Esophagus squamous epithelium (tissue), 4 donors: ENCODE data around the gene FNBP1.

Experiments used
- POLR2A ChIP-seq, 4 donors: fragments of 450-650 bp; IDR thresholded peaks; one replicate each; pipeline ENCODE4 v1.6.1; 2017; ENCODE audit warnings: antibody characterized with exemption in 4 of 4, mild to moderate bottlenecking in 4 of 4, moderate library complexity in 3 of 4
- TF ChIP-seq, protein P1 (sequence below), 6 experiments: fragments of 450-650 bp in 4 of 6; fragments of 200-600 bp in 2 of 6; sonication (generic) in 2 of 6; IDR thresholded peaks; one replicate each; pipeline ENCODE4 v1.5.1; 2016 to 2019; ENCODE audit warnings: antibody characterized with exemption in 6 of 6, mild to moderate bottlenecking in 4 of 6, moderate library complexity in 4 of 6

- TF ChIP-seq, protein P1, sequence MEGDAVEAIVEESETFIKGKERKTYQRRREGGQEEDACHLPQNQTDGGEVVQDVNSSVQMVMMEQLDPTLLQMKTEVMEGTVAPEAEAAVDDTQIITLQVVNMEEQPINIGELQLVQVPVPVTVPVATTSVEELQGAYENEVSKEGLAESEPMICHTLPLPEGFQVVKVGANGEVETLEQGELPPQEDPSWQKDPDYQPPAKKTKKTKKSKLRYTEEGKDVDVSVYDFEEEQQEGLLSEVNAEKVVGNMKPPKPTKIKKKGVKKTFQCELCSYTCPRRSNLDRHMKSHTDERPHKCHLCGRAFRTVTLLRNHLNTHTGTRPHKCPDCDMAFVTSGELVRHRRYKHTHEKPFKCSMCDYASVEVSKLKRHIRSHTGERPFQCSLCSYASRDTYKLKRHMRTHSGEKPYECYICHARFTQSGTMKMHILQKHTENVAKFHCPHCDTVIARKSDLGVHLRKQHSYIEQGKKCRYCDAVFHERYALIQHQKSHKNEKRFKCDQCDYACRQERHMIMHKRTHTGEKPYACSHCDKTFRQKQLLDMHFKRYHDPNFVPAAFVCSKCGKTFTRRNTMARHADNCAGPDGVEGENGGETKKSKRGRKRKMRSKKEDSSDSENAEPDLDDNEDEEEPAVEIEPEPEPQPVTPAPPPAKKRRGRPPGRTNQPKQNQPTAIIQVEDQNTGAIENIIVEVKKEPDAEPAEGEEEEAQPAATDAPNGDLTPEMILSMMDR (IDR thresholded peaks at IDR 0.05), result no peak
- TF ChIP-seq POLR2A (IDR thresholded peaks at IDR 0.05), result no peak
Measured at GRCh38 chr9:130024597-130024994, 18.4 kb downstream of the FNBP1 start.
